Lung (tissue), 12 donors: ENCODE results near the gene TSEN2. TPM values are rescaled to one million over a fixed set of nuclear protein-coding genes. Genes with fewer than 3 reads are reported as not detected.

Source experiments
- ATAC-seq: fragments of 200-7000 bp; cut with Tn5 transposase; one replicate; pipeline ENCODE4 v1.9.1; 2020; ENCODE audit warnings: moderate number of reproducible peaks; ENCODE audit not compliant: insufficient read depth, low FRiP score
- DNase-seq, 3 donors: peaks; one replicate each; pipeline ENCODE4 v3.0.0-alpha.2; 2013 to 2017
- H3K27ac ChIP-seq, 2 donors: one replicate each; pipeline ENCODE4 v1.5.1; 2013; ENCODE audit warnings: mild to moderate bottlenecking in 2 of 2, moderate library complexity in 2 of 2, control low read depth in 1 of 2, inconsistent platforms in 1 of 2, low read depth in 1 of 2, low read length in 1 of 2
- H3K27me3 ChIP-seq, 3 donors: one replicate each; pipeline ENCODE4 v1.5.1; 2013; ENCODE audit warnings: low read length in 2 of 3; ENCODE audit not compliant: control insufficient read depth in 3 of 3, insufficient read depth in 3 of 3
- H3K36me3 ChIP-seq, 4 donors: one replicate each; pipeline ENCODE4 v1.5.1; 2013; ENCODE audit warnings: low read length in 4 of 4, mild to moderate bottlenecking in 1 of 4, moderate library complexity in 1 of 4; ENCODE audit not compliant: control insufficient read depth in 4 of 4, insufficient read depth in 4 of 4
- H3K4me1 ChIP-seq, 5 donors: one replicate each; pipeline ENCODE4 v1.5.1; 2013; ENCODE audit warnings: low read length in 5 of 5, mild to moderate bottlenecking in 2 of 5, moderate library complexity in 1 of 5; ENCODE audit not compliant: control insufficient read depth in 5 of 5, insufficient read depth in 5 of 5
- H3K4me3 ChIP-seq: one replicate; pipeline ENCODE4 v1.5.1; 2013; ENCODE audit warnings: mild to moderate bottlenecking, control low read depth, moderate library complexity
- H3K9ac ChIP-seq, 2 donors: one replicate each; pipeline ENCODE4 v1.5.1; 2013; ENCODE audit warnings: low read length in 2 of 2, control low read depth in 1 of 2; ENCODE audit not compliant: insufficient read depth in 1 of 2
- H3K9me3 ChIP-seq, 4 donors: one replicate each; pipeline ENCODE4 v1.5.1; 2013; ENCODE audit warnings: low read length in 3 of 4, mild to moderate bottlenecking in 1 of 4, moderate library complexity in 1 of 4; ENCODE audit not compliant: control insufficient read depth in 4 of 4, insufficient read depth in 3 of 4
- CTCF ChIP-seq: IDR thresholded peaks from 2 replicates; pipeline ENCODE4 v1.5.1; 2012; ENCODE audit warnings: mild to moderate bottlenecking; ENCODE audit errors: control extremely low read depth, extremely low read depth
- WGBS, 2 donors: extraction: QIAGEN DNeasy Blood & Tissue Kit; methylation state at CpG; one replicate each; pipeline ENCODE4 v1.1.7; 2013; 5-methylcytosine and 5-hydroxymethylcytosine counted together
- polyA plus RNA-seq, 2 donors: library from polyadenylated mRNA; stranded (reverse); fragments of 200-250 nt; gene quantifications; one replicate each; pipeline ENCODE4 v1.2.1, GENCODE V29; 2013
- total RNA-seq, 2 donors: library from RNA; depleted of rRNA in 1 of 2; stranded (reverse); fragments of >200 nt in 1 of 2; gene quantifications; one replicate each; pipeline ENCODE4 v1.2.1, GENCODE V29; 2014 to 2021
- donor health status: control.
- donor health status: control.
- donor health status: Bipolar disorder and iron deficiency.
- donor health status: healthy.
- donor health status: DM: yes; HTN: yes; CAD: no.

Gene TSEN2
- total and polyA plus RNA-seq, 4 donors, result 9.0 to 16.7 (median 15.6) TPM

- no peaks in the 10 kb centered on the region for H3K9me3 ChIP-seq
- WGBS, 2 donors, result 77 to 86% methylated on average over 1 of the region's 1 CpG
- ATAC-seq, result no peak
- no peak for TF ChIP-seq CTCF
- no peak overlapping the region for H3K9ac ChIP-seq
- H3K4me1 ChIP-seq, result peaks cover 5 to 23% (median 12%) of the 10 kb centered on the region in 5 donors
- no peak overlapping the region for H3K27ac ChIP-seq
- H3K4me3 ChIP-seq, result no peak overlapping the region
- no peak for DNase-seq
- no peaks in the 10 kb centered on the region for H3K27me3 ChIP-seq
- H3K36me3 ChIP-seq, result peaks cover 0 to 2% (median 0%) of the 10 kb centered on the region in 4 donors
Observed at GRCh38 chr3:12562451-12562850, 78.2 kb downstream of the TSEN2 start.

- TF ChIP-seq CTCF, result no peak
- H3K27ac ChIP-seq, result no peak overlapping the region
- no peak overlapping the region for H3K4me3 ChIP-seq
- no peak overlapping the region for H3K9ac ChIP-seq
- no peak for DNase-seq
- H3K36me3 ChIP-seq, result peaks cover 15 to 26% (median 21%) of the 10 kb centered on the region in 4 donors
- peaks cover 0 to 3% (median 0%) of the 10 kb centered on the region in 5 donors for H3K4me1 ChIP-seq
- no peaks in the 10 kb centered on the region for H3K9me3 ChIP-seq
- no peaks in the 10 kb centered on the region for H3K27me3 ChIP-seq
- ATAC-seq, result no peak
Observed at GRCh38 chr3:12566976-12567375, 82.7 kb downstream of the TSEN2 start.

- TF ChIP-seq CTCF, result no peak
- DNase-seq (no peak), ATAC-seq (no peak)
- Histone ChIP-seq H3K4me1 (peaks cover 0 to 3% (median 0%) of the 10 kb centered on the region in 5 donors), H3K27ac (no peak overlapping the region), H3K9me3 (no peaks in the 10 kb centered on the region), H3K4me3 (no peak overlapping the region), H3K36me3 (peaks cover 22 to 35% (median 33%) of the 10 kb centered on the region in 4 donors), H3K27me3 (no peaks in the 10 kb centered on the region), H3K9ac (no peak overlapping the region)
- WGBS, 2 donors, result 68 to 80% methylated on average over 3 of the region's 3 CpGs
Observed at GRCh38 chr3:12568747-12569146, 84.5 kb downstream of the TSEN2 start.

GRCh38 chr3:12569836-12570235 lies 85.6 kb downstream of the TSEN2 start:
- H3K36me3 ChIP-seq, result peaks cover 32 to 46% (median 37%) of the 10 kb centered on the region in 4 donors
- ATAC-seq, result no peak
- no peak for TF ChIP-seq CTCF

More at GRCh38 chr3:12569836-12570235, 85.6 kb downstream of the TSEN2 start:
- Histone ChIP-seq H3K9ac (no peak overlapping the region), H3K4me1 (peaks cover 0 to 11% (median 3%) of the 10 kb centered on the region in 5 donors), H3K9me3 (no peaks in the 10 kb centered on the region), H3K4me3 (no peak overlapping the region), H3K27me3 (no peaks in the 10 kb centered on the region), H3K27ac (no peak overlapping the region)
- 91 to 92% methylated on average over 6 of the region's 6 CpGs for WGBS, 2 donors
- no peak for DNase-seq
